ENCODE measurements around the gene MYOCOS.
"Not testable (repeated sequence)": the region's sequence is repeated elsewhere in the genome, so short reads cannot be mapped to it uniquely, and the experiment has no call there.

The MYOCOS gene, protein sequence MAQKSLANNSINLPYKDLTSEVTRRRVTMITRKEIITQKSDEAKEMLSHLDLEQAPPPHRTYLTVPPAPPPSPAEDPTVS

DNA sequence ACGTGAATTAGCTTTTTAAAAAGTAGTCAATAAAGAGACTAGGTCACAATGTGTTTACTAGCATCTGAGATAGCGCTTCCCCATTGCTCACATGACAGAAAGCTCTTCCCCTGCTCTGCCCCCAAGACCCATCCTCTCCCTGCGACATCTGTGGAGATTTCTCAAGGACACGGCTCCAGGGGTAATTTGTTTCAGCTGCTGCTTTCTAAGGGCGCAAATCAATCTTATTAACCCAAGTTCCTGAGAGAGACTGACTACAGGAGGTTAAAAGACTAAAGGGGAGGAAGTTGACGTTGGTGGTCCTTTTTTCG is at the start of gene MYOCOS:
MYOCOS (plus strand) TSS at position 92 of the 311 bp plus-strand sequence. CDS start 1,641 bp downstream, outside the sequence.
- DNase-seq (ENCODE audit: low read depth) = no peak

GRCh38 chr1:171576144-171576543 is 45.9 kb upstream of the MYOCOS start:
- DNase-seq (ENCODE audit: low read depth) = no peak

- no peak for DNase-seq (ENCODE audit: low read depth)
These were observed 40.8 kb upstream of the MYOCOS start for GRCh38 chr1:171581226-171581625.

DNA sequence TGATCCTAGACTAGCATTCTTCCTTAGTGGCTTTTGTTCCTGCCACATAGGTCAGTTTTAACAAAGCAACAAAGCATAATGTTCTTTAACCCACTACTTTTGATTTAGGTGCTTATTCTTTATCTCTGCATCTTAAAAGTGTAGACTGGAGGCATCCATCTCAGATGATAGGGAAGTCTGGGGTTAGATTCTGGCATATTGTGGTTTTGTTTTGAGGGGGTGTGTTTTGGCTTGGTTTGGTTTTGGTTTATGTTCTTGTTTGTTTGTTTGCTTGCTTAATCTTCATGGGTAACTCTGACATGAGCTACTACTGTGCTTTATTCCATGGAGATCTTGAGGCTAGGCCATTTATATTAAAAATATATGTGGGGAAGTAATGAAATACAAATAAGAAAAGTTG is 40.3 kb upstream of the MYOCOS start:
- no peak for DNase-seq (ENCODE audit: low read depth)

DNA sequence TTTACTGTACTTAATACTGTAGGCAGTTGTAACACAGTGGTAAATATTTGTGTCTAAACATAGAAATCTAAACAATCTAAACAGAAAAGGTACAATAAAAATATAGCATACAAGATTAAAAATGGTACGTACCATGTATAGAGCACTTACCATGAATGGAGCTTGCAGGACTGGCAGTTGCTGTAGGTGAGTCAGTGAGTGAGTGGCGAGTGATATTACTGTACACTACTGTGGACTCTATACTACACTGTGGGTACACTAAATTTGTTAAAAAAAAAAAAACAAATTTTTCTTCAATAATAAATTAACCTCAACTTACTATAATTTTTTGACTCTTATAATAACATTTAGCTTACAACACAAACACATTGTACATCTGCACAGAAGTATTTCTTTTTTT is 39.5 kb upstream of the MYOCOS start:
- no peak for DNase-seq (ENCODE audit: low read depth)

- DNase-seq (ENCODE audit: low read depth) = no peak
These were observed 38.3 kb upstream of the MYOCOS start for GRCh38 chr1:171583591-171584201.

DNA sequence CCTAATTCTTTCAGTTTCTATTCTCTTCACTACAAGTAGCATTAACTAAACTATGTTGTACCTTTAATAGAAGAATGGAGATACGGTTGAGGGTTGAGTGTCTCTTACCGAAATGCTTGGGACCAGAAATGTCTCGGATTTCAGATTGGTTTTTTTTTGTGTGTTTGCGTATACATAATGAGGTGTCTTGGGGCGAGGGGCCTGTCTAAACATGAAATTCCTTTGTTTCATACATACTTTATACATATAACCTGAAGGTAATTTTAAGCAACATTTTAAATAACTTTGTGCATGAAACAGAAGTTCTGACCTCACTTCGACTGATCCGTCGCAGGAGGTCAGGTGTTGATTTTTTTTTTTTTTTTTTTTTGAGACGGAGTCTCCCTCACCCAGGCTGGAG is 36.3 kb upstream of the MYOCOS start:
- no peak for DNase-seq (ENCODE audit: low read depth)

- DNase-seq (ENCODE audit: low read depth) = no peak
These were observed 33.8 kb upstream of the MYOCOS start for GRCh38 chr1:171588230-171588629.

DNA sequence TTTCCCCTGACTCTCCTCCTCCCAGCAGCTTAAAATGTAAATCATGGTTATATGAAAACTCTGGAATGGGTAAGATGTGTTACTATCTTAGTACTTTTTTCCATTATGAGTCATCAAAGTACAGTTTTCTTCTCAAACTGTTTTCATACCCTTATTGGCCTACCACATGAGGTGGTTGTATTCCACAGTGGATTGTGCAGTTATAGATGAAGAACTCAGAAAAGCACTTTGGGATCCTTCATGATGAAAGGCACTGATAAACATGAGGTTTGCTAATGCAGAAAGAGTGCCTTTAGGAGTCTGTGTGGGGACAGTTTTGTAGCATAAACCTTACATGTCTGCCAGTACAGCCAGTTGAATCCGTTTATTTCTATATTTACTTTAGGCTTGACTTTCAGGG is 32.0 kb upstream of the MYOCOS start:
- DNase-seq (ENCODE audit: low read depth) = no peak

- DNase-seq (ENCODE audit: low read depth) = no peak
These were observed 26.7 kb upstream of the MYOCOS start for GRCh38 chr1:171595324-171595723.

GRCh38 chr1:171596119-171596518 is 25.9 kb upstream of the MYOCOS start:
- DNase-seq (ENCODE audit: low read depth) = no peak

DNA sequence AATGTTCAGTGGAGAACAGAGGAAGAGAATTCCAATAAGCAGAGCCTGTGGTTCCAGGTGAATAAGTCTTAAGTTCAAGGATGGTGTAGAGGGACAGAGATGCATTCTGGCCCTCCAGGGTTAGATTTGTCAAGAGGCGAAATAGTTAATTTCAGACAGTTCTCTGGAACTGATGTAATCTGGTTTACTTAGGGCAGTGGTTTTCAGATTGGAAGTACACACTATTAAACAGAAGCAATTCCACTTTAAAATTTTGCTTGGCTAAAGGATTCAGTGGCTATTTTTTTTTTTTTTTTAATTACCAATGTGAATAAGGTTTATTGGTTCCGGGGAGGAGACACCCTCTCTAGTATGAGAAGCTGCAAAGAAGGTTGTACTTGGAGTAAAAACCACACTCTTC is 25.3 kb upstream of the MYOCOS start:
- DNase-seq (ENCODE audit: low read depth) = no peak

DNA sequence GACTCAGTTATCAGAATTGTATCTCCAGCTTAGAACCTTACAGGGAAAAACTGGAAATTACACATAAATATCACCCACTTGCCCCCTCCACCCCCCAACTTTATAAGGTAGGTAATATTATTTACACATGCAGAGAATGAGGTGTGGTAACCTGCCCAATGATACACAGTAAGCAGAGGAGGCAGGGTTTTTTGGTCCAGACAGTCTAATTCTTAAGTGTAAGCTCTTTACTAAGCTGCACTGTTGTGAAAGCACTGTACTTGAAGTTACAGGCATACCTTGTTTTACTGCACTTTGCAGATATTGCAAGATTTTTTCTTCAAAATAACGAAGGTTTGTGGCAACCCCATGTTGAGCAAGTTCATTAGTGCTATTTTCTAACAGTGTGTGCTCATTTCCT is 24.8 kb upstream of the MYOCOS start:
- DNase-seq (ENCODE audit: low read depth) = no peak

- DNase-seq (ENCODE audit: low read depth) = not testable (repeated sequence)
These were observed 21.7 kb upstream of the MYOCOS start for GRCh38 chr1:171600310-171600709.

DNA sequence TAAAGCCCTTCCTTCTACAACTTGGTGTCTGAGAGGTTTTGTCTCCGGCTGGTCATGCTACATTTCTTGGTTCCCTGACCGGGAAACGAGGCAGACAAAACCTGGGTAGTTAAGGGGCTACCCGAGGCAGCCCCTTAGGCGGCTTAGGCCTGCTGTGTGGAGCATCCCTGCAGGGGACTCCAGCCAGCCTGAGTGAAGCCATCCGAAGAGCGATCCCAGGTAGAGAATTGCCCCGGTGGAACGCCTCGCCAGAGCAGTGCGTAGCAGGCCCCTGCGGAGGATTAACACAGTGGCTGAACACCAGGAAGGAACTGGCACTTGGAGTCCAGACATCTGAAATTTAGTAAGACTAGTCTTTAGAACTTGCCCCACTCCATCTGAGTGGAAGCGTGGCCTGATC is 21.2 kb upstream of the MYOCOS start:
- no peak for DNase-seq (ENCODE audit: low read depth)

DNA sequence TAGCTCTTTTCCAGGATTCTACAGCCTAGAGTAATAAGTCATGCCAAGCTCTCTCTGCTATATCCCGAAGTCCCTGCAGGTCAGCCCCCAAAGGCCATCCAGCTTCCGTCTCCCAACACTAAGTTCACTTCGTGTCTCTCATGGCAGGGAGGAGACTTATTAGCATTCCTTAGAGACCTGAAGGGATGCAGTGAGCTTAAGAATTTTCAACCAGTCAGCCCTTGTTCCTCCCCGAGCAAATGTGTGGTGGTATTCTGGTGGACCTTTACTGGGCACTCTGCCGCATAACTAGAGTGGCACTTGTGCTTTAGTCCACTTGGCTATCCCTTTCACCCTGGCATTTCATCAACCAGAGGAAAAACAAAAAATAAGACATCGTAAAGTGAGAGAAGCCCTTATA is 19.0 kb upstream of the MYOCOS start:
- DNase-seq (ENCODE audit: low read depth) = not testable (repeated sequence)

- no peak for DNase-seq (ENCODE audit: low read depth)
These were observed 15.6 kb upstream of the MYOCOS start for GRCh38 chr1:171606402-171606941.

- no peak for DNase-seq (ENCODE audit: low read depth)
These were observed 11.7 kb upstream of the MYOCOS start for GRCh38 chr1:171610385-171610784.

- no peak for DNase-seq (ENCODE audit: low read depth)
These were observed 10.7 kb upstream of the MYOCOS start for GRCh38 chr1:171611306-171611705.

DNA sequence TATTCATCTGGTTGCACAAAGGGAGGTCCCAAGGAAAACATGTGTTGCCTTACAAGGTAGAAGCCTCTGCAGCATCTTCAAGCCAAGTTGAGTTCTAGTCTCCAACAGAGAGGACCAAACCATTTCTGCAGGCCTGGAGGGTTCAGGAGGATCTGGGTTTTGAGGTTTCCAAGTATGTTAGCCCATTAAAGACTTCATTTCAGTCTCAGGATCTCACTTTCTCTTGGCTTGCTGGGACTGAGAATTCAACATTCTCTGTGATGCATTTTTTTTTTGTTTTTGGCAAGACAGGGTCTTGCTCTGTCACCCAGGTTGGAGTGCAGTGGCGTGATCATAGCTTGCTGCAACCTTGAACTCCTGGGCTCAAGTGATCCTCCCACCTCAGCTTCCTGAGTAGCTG is 8.8 kb upstream of the MYOCOS start:
- no peak for DNase-seq (ENCODE audit: low read depth)

DNA sequence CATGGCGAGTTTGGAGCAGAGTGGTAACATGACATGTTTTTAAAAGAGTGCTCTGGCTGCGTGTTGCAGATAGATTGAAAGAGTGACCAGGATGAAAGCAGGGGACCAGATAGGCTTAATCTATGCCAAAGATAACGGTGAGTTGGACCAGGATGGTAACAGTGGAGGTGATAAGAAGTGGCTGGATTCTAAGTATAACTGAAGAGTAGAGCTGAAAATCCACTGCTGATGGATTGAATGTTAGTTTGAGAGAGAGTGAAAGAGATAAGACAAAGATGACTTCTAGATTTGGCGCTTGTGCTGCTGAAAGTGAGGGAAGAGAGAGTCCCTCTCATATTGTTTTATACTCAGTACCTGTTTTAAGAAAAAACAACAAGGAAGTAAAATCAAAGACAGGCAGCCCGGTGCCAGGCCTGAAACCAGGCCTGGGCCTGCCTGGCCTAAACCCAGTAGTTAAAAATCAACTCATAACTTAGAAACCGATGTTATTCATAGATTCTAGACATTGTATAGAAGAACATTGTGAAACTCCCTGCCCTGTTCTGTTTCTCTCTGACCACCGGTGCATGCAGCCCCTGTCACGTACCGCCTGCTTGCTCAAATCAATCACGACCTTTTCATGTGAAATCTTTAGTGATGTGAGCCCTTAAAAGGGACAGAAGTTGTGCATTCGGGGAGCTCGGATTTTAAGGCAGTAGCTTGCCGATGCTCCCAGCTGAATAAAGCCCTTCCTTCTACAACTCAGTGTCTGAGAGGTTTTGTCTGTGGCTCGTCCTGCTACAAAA is 6.7 kb upstream of the MYOCOS start:
- DNase-seq (ENCODE audit: low read depth) = not testable (repeated sequence)

DNA sequence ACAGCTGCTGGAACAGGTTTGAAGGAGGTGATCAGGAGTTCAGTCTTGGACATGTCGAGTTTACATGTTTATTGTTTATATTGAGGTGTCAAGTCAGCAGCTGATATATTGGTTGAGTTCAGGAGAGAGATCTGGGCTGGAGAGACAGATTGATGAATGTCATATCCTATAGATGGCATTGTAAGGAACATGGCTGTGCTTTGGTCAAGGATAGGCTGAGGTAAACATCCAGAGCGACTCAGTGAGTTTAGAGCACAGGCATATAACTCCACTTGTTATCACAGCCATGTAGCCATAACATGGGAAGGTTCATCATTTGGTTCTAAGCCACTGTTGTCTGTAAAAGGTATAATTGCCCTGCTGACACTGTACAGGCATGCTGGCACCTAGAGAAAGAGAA is 5.5 kb upstream of the MYOCOS start:
- DNase-seq (ENCODE audit: low read depth) = no peak

DNA sequence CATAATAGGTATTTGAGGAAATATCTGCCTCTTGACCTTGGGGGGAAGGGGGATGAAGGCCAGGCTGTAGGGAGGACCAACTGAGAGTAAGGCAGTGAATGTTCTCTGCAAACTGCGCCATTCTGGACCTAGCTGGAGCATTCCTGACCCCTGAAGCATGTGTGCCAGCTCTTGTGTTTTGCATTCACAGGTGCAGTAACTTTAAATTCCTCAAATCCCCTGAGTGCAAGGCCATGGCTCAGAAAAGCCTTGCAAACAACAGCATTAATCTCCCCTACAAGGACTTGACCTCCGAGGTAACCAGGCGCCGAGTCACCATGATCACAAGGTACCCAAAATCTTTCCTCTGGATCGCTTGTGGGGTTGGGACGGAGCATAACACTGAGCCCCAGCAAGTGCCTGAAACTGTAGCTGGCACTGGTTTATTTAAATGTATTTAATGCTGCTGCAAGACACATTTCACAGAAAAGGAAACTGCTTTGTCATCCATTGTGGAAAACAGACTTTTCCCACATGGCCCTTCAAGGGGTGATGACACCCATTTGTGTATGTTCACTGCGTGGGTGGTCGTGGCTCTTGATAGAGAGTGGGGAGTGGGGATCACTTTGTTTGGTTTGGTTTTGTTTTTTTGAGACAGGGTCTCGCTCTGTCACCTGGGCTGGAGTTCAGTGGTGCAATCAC is 1.7 kb downstream of the MYOCOS start:
- DNase-seq (ENCODE audit: low read depth) = no peak

All from stimulated activated CD8-positive, alpha-beta memory T cell treated with anti-CD3 and anti-CD28 coated beads, Interleukin-7, amount 100 ng/mL, for 24 hours (primary cell).